GM23338 (cell line): Measurements from ENCODE around the gene PRPF19. TPM values are rescaled to one million over a fixed set of nuclear protein-coding genes. Genes with fewer than 3 reads are reported as not detected.

ENCODE experiments used
- ATAC-seq: fragments of 200-7000 bp; cut with Tn5 transposase; 3 replicates; pipeline ENCODE4 v1.9.1; 2020
- DNase-seq: peaks from one replicate; pipeline ENCODE4 v3.0.0-alpha.2; 2015; ENCODE audit warnings: low spot score
- H2AFZ ChIP-seq: fragments of 200-600 bp; sonication (generic); 2 replicates; pipeline ENCODE4 v1.8.0; 2016; ENCODE audit warnings: antibody characterized with exemption, mild to moderate bottlenecking, moderate library complexity
- H3F3A ChIP-seq: fragments of 200-600 bp; sonication (generic); replicated peaks from 2 replicates; pipeline ENCODE4 v1.8.0; 2017; ENCODE audit warnings: antibody characterized with exemption, mixed run types, low read depth
- H3K27ac ChIP-seq: fragments of 200-600 bp; sonication (generic); 2 replicates; pipeline ENCODE4 v1.6.1; 2016; ENCODE audit warnings: low read depth
- H3K27me3 ChIP-seq: fragments of 200-600 bp; sonication (generic); 2 replicates; pipeline ENCODE4 v1.8.0; 2016; ENCODE audit warnings: mild to moderate bottlenecking, mixed run types, moderate library complexity; ENCODE audit not compliant: insufficient read depth
- H3K36me3 ChIP-seq: fragments of 200-600 bp; sonication (generic); 2 replicates; pipeline ENCODE4 v1.8.0; 2016; ENCODE audit warnings: mild to moderate bottlenecking; ENCODE audit not compliant: insufficient read depth
- H3K4me1 ChIP-seq: fragments of 200-600 bp; sonication (generic); 2 replicates; pipeline ENCODE4 v1.8.0; 2016; ENCODE audit warnings: mild to moderate bottlenecking, moderate library complexity; ENCODE audit not compliant: insufficient read depth
- H3K4me2 ChIP-seq: fragments of 200-600 bp; sonication (generic); 2 replicates; pipeline ENCODE4 v1.7.1; 2017; ENCODE audit warnings: mixed run types
- H3K4me3 ChIP-seq: fragments of 200-600 bp; sonication (generic); 2 replicates; pipeline ENCODE4 v1.6.1; 2016; ENCODE audit warnings: mixed run types
- H3K79me2 ChIP-seq: fragments of 200-600 bp; sonication (generic); replicated peaks from 2 replicates; pipeline ENCODE4 v1.8.0; 2017; ENCODE audit warnings: mild to moderate bottlenecking; ENCODE audit not compliant: insufficient read depth
- H3K9me2 ChIP-seq: fragments of 200-600 bp; sonication (generic); 2 replicates; pipeline ENCODE4 v1.8.0; 2017; ENCODE audit not compliant: insufficient read depth
- H4K20me1 ChIP-seq: fragments of 200-600 bp; sonication (generic); replicated peaks from 2 replicates; pipeline ENCODE4 v1.8.0; 2017; ENCODE audit warnings: mild to moderate bottlenecking; ENCODE audit not compliant: insufficient read depth
- H3K27ac Mint-ChIP-seq: 2 replicates; pipeline ENCODE4 v1.8.0; 2020; ENCODE audit warnings: inconsistent platforms, mild to moderate bottlenecking, moderate library complexity, mixed read lengths
- H3K27me3 Mint-ChIP-seq: 3 replicates; pipeline ENCODE4 v1.8.0; 2022; ENCODE audit warnings: low read depth, mild to moderate bottlenecking, moderate library complexity, mixed read lengths, inconsistent platforms; ENCODE audit not compliant: insufficient read depth, poor library complexity
- H3K36me3 Mint-ChIP-seq: 3 replicates; pipeline ENCODE4 v1.8.0; 2021; ENCODE audit warnings: low read depth, mild to moderate bottlenecking, inconsistent platforms, moderate library complexity, mixed read lengths
- H3K4me1 Mint-ChIP-seq: 3 replicates; pipeline ENCODE4 v1.8.0; 2020; ENCODE audit warnings: mild to moderate bottlenecking, inconsistent platforms, mixed read lengths
- H3K4me3 Mint-ChIP-seq: 3 replicates; pipeline ENCODE4 v1.8.0; 2021; ENCODE audit warnings: moderate library complexity, mild to moderate bottlenecking, inconsistent platforms, mixed read lengths
- H3K9me3 Mint-ChIP-seq: 3 replicates; pipeline ENCODE4 v1.8.0; 2020; ENCODE audit warnings: moderate library complexity, mild to moderate bottlenecking, inconsistent platforms, mixed read lengths
- CREB1 ChIP-seq: fragments of 250-450 bp; sonication (Bioruptor Pico); IDR thresholded peaks from 2 replicates; pipeline ENCODE4 v1.5.0; 2020; ENCODE audit warnings: low read depth, mild to moderate bottlenecking, moderate library complexity
- ETS1 ChIP-seq: IDR thresholded peaks from 2 replicates; pipeline ENCODE4 v1.6.1; 2016; ENCODE audit warnings: antibody characterized with exemption
- EZH2 ChIP-seq: fragments of 200-600 bp; sonication (generic); IDR thresholded peaks from one replicate; pipeline ENCODE4 v1.8.0; 2017; ENCODE audit warnings: antibody characterized with exemption, mild to moderate bottlenecking, low read depth; ENCODE audit not compliant: unreplicated experiment
- EZH2phosphoT487 ChIP-seq: fragments of 200-600 bp; sonication (generic); IDR thresholded peaks from one replicate; pipeline ENCODE4 v1.8.1; 2018; ENCODE audit warnings: antibody characterized with exemption; ENCODE audit not compliant: unreplicated experiment
- JUNB ChIP-seq: IDR thresholded peaks from one replicate; pipeline ENCODE4 v1.6.1; 2016; ENCODE audit warnings: antibody characterized with exemption; ENCODE audit not compliant: unreplicated experiment
- POLR2AphosphoS5 ChIP-seq: IDR thresholded peaks from 2 replicates; pipeline ENCODE4 v1.6.1; 2016; ENCODE audit warnings: antibody characterized with exemption, low read depth
- ZNF114 ChIP-seq: fragments of 250-450 bp; sonication (Bioruptor Pico); IDR thresholded peaks from 2 replicates; pipeline ENCODE4 v1.5.0; 2020; ENCODE audit warnings: mild to moderate bottlenecking, moderate library complexity
- ZNF331 ChIP-seq: fragments of 250-450 bp; sonication (Bioruptor Pico); IDR thresholded peaks from 2 replicates; pipeline ENCODE4 v1.5.0; 2020; ENCODE audit warnings: low read depth, mild to moderate bottlenecking, moderate library complexity
- polyA plus RNA-seq: library from polyadenylated mRNA; unstranded; fragments of >200 nt; fragmentation: Nextera tagmentation; extraction: Ambion mirVana; gene quantifications from 2 replicates; pipeline ENCODE4 v1.2.1, GENCODE V29; 2016
- total RNA-seq: library from RNA; depleted of rRNA; stranded (reverse); fragments of >200 nt; shearing (Covaris generic); gene quantifications from 2 replicates; pipeline ENCODE4 v1.2.3, GENCODE V29; 2014; rRNA removed
- TF ChIP-seq, protein P1 (sequence below): IDR thresholded peaks from one replicate; pipeline ENCODE4 v1.6.1; 2018; ENCODE audit warnings: antibody characterized with exemption; ENCODE audit not compliant: unreplicated experiment

PRPF19 gene
- total and polyA plus RNA-seq, 2 experiments from 2014 or later = 153 to 161 TPM

GRCh38 chr11:60842668-60843600, 63.5 kb downstream of the PRPF19 start (continued):
- TF ChIP-seq ETS1 (no peak), EZH2phosphoT487 (no peak), ZNF114 (CRISPR knock-in tag) (no peak), JUNB (no peak), EZH2 (no peak), CREB1 (CRISPR knock-in tag) (no peak)
- TF ChIP-seq, protein P1, sequence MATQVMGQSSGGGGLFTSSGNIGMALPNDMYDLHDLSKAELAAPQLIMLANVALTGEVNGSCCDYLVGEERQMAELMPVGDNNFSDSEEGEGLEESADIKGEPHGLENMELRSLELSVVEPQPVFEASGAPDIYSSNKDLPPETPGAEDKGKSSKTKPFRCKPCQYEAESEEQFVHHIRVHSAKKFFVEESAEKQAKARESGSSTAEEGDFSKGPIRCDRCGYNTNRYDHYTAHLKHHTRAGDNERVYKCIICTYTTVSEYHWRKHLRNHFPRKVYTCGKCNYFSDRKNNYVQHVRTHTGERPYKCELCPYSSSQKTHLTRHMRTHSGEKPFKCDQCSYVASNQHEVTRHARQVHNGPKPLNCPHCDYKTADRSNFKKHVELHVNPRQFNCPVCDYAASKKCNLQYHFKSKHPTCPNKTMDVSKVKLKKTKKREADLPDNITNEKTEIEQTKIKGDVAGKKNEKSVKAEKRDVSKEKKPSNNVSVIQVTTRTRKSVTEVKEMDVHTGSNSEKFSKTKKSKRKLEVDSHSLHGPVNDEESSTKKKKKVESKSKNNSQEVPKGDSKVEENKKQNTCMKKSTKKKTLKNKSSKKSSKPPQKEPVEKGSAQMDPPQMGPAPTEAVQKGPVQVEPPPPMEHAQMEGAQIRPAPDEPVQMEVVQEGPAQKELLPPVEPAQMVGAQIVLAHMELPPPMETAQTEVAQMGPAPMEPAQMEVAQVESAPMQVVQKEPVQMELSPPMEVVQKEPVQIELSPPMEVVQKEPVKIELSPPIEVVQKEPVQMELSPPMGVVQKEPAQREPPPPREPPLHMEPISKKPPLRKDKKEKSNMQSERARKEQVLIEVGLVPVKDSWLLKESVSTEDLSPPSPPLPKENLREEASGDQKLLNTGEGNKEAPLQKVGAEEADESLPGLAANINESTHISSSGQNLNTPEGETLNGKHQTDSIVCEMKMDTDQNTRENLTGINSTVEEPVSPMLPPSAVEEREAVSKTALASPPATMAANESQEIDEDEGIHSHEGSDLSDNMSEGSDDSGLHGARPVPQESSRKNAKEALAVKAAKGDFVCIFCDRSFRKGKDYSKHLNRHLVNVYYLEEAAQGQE = no peak

- no peaks in the 10 kb centered on the region for H3K27me3 ChIP-seq
- peaks cover 36% of the 10 kb centered on the region for H3K4me1 Mint-ChIP-seq
- H3K4me1 ChIP-seq = peaks cover 18% of the 10 kb centered on the region
- H3K36me3 ChIP-seq = no peaks in the 10 kb centered on the region
- peak; percentile 95 for DNase-seq
- no peak for TF ChIP-seq ZNF114 (CRISPR knock-in tag)
- peak; percentile 73 for TF ChIP-seq POLR2AphosphoS5
- peak; percentile 86 for TF ChIP-seq ETS1
- TF ChIP-seq EZH2 = no peak
- peak; percentile 100 for TF ChIP-seq CREB1 (CRISPR knock-in tag)
- 0 out of 2 replicates have a peak, but pooled peaks have one; percentile 25 for TF ChIP-seq ZNF331
- no peaks in the 10 kb centered on the region; the same call in 1 of the 3 replicates for H3K9me3 Mint-ChIP-seq
- peak within 1 kb of the TSS; percentile 94 for H3K27ac Mint-ChIP-seq
- H3K4me3 Mint-ChIP-seq = peak within 1 kb of the TSS; percentile 93
- peak; percentile 74 for ATAC-seq
- H3K4me2 ChIP-seq = peak within 1 kb of the TSS; percentile 96
- H3K36me3 Mint-ChIP-seq = peaks cover 15% of the 10 kb centered on the region
- peaks cover 33% of the 10 kb centered on the region for H3K27me3 Mint-ChIP-seq
- H3K27ac ChIP-seq = peak within 1 kb of the TSS; percentile 92
- H3K9me2 ChIP-seq = 0 out of 2 replicates have a peak, but pooled peaks cover 4% of the 10 kb centered on the region
- H3K4me3 ChIP-seq = peak within 1 kb of the TSS; percentile 93
- peaks cover 49% of the 10 kb centered on the region for H3K79me2 ChIP-seq
- peaks cover 19% of the 10 kb centered on the region for H4K20me1 ChIP-seq
- H2AFZ ChIP-seq = peak within 1 kb of the TSS; percentile 79
- H3F3A ChIP-seq = no peaks in the 10 kb centered on the region
These were observed 64.4 kb downstream of the PRPF19 start, which contains the start of gene CCDC86 for GRCh38 chr11:60841797-60842667. TSS of gene CCDC86 (plus strand) at chr11:60842113. CDS start at chr11:60842125, 12 bp downstream.

Other genes with a start within 250 kb of the PRPF19 start
- not detected in 2 replicates for gene MS4A8, start 207.0 kb downstream of the PRPF19 start, total RNA-seq
- not detected in 2 replicates for gene MS4A8, start 207.0 kb downstream of the PRPF19 start, polyA plus RNA-seq
- not detected in 2 replicates for gene MS4A18, start 181.9 kb downstream of the PRPF19 start, total RNA-seq
- gene MS4A18, start 181.9 kb downstream of the PRPF19 start, polyA plus RNA-seq = not detected in 2 replicates
- not detected in 2 replicates for gene MS4A15, start 149.7 kb downstream of the PRPF19 start, total RNA-seq
- gene MS4A15, start 149.7 kb downstream of the PRPF19 start, polyA plus RNA-seq = 0.14 and 0.44 TPM in 2 replicates
- not detected in 2 replicates for gene MS4A10, start 121.3 kb downstream of the PRPF19 start, total RNA-seq
- not detected in 2 replicates for gene MS4A10, start 121.3 kb downstream of the PRPF19 start, polyA plus RNA-seq
- gene CCDC86, start 64.5 kb downstream of the PRPF19 start, total RNA-seq = 81.8 and 98.5 TPM in 2 replicates
- gene CCDC86, start 64.5 kb downstream of the PRPF19 start, polyA plus RNA-seq = 67.0 and 67.3 TPM in 2 replicates
- 0.24 and 0.35 TPM in 2 replicates for gene PTGDR2, start 50.6 kb downstream of the PRPF19 start, total RNA-seq
- gene PTGDR2, start 50.6 kb downstream of the PRPF19 start, polyA plus RNA-seq = 0.57 and 0.73 TPM in 2 replicates
- gene ZP1, start 39.0 kb downstream of the PRPF19 start, total RNA-seq = not detected in 2 replicates
- gene ZP1, start 39.0 kb downstream of the PRPF19 start, polyA plus RNA-seq = not detected in 2 replicates
- gene TMEM109, start 7.6 kb upstream of the PRPF19 start, total RNA-seq = 12.1 and 17.7 TPM in 2 replicates
- gene TMEM109, start 7.6 kb upstream of the PRPF19 start, polyA plus RNA-seq = 17.4 TPM in 2 replicates
- gene TMEM132A, start 17.9 kb upstream of the PRPF19 start, total RNA-seq = 51.9 and 96.6 TPM in 2 replicates
- gene TMEM132A, start 17.9 kb upstream of the PRPF19 start, polyA plus RNA-seq = 36.2 and 38.5 TPM in 2 replicates
- gene SLC15A3, start 45.6 kb upstream of the PRPF19 start, total RNA-seq = 15.8 and 18.9 TPM in 2 replicates
- gene SLC15A3, start 45.6 kb upstream of the PRPF19 start, polyA plus RNA-seq = 14.2 and 16.7 TPM in 2 replicates
- gene CD6, start 65.1 kb upstream of the PRPF19 start, total RNA-seq = 0.49 and 1.9 TPM in 2 replicates
- not detected in 2 replicates for gene CD6, start 65.1 kb upstream of the PRPF19 start, polyA plus RNA-seq
- not detected in 2 replicates for gene CD5, start 195.9 kb upstream of the PRPF19 start, total RNA-seq
- gene CD5, start 195.9 kb upstream of the PRPF19 start, polyA plus RNA-seq = not detected in 2 replicates